Stimulated activated CD8-positive, alpha-beta memory T cell treated with anti-CD3 and anti-CD28 coated beads, Interleukin-4, amount 100 ng/mL, for 4 hours (primary cell): ENCODE data around the gene EIF3F.

Experiments used
- DNase-seq, 2 donors: peaks; one replicate each; pipeline ENCODE4 v3.0.0-alpha.2; 2020; ENCODE audit warnings: low read depth in 2 of 2, low spot score in 1 of 2

The EIF3F gene

DNA sequence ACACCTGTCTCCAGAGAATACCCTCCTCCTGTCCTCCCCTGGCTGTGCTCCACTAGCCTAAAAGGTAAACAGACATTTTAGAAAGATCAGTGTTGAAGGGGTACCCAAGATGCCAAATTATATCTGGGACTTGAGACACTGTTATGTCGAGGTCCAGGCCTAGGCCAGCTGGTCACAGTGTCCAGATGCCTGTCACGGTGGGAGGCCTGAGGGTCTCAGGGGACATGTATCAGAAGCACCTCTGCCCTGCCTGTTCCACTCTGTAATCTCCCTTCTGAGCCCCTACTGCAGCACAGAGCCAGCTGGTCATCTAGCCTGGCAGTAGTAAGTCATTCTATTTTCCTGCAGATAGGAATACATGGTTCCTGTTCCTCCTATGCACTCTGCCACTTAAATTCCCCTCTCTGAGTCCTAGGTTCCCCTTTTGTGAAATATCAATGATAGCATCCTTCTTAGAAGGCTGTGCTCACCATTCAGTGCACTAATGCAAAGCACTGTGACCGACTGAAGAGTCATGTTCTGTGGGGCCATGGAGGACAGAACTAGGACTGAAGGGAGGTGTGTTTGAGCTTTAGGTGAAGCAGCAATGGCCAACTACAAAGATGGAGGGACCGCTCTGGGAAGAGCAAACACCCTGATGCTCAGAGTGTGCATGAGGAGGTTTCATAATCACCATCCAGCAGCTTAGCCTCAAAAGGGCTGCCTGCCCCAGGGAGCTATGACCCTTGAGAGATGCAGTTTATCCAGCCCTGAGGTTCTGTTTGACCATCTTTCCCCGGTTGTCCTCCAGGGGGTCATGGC is 49.1 kb downstream of the EIF3F start:
- no peak for DNase-seq

DNA sequence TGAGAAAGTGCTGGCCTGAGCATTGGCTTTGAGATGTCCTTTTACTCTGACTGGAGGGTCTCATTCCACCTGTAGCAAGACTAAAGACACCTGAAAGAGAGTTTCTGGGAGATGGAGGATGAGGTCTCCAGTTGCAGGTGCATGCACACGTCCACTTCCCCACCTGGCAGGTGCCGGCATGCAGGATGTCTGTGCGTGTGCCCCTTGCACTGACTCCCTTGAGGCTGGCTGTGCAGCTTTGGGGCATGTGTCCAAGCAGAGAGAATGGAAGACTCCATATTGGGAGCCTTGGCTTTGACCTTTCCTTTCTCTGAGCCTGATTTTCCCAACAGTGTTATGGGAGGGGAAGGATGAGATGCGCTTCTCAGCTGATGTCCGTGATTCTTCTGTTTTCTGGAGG is 49.8 kb downstream of the EIF3F start:
- DNase-seq: no peak

DNA sequence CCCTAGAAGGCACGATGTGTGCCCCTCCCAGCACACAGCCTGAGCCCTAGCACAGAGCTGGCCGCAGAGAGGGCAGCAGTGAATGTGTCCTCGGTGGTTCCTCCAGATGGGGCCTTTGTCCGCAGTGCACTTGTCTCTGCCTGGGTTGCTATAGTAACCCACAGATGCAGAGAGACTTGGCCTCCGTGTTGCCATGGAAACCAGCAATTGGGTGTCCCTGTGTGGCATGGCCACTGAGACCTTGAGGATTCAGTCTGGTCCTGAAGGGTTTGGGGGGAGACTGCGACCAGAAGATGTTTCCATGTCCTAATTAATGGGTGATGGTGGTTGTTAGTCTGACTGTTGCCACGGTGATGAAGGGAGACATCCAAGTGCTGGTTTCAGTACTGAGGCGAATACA is 51.3 kb downstream of the EIF3F start:
- DNase-seq: no peak

- no peak for DNase-seq
These were observed 51.8 kb downstream of the EIF3F start for GRCh38 chr11:8038811-8039529.

DNA sequence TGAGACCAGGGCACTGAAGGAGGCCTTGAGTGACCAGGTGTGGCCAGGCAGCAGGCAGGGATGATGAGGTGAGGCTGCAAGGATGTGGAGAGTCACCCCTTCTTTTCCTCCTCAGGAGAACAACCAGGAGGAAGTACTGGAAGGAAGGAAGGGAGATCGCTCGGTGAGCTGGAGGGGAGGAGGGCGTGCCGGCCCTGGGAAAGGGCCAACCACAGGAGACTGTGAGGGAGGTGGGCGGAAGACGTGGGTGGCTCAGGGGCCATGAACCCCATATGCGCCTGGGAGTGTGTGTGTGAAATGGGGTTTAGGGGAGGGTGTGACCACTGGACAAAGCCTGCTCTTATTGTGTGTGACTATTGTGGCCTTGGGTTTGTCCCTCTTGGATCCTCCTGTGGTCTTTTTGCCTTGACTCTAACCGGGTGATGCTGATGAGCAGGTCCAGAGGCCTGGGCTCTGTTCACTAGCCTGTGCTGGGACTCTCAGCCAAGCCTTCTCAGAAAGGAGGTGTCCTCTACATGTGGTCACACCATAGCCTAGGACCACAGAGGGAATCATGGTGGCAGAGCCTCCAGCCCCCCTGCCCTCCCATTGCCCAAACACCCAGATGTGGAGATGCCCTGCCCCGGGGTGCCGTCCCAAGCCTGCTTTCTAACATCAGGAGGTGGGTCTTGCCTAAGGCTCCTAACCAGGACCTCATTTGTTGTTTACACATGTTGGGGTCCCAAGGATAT is 52.6 kb downstream of the EIF3F start:
- DNase-seq: no peak

- DNase-seq: no peak
These were observed 53.3 kb downstream of the EIF3F start for GRCh38 chr11:8040261-8040920.

DNA sequence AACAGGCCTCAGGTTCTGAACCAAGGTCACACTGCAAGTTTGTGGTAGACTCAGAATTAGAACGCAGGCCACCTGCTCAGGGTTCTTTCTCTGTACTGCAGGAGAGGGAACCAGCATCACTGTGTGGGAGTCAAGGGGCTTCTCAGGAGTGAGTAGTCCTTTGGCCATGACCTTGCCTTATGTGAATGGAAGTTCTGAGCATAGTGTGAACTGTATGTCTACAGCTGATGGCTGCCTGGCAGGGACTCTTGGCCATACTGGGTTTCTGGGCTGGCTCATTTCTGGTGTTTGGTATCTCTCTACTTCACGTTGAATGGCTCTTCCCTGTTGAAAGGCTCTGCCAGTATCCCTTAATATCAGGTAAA is 53.8 kb downstream of the EIF3F start:
- no peak for DNase-seq

GRCh38 chr11:8041576-8041975 is 54.4 kb downstream of the EIF3F start:
- DNase-seq: no peak

- no peak for DNase-seq
These were observed 56.6 kb downstream of the EIF3F start for GRCh38 chr11:8043756-8044155.

GRCh38 chr11:8045839-8046238 is 58.7 kb downstream of the EIF3F start:
- DNase-seq: no peak

GRCh38 chr11:8047382-8047781 is 60.2 kb downstream of the EIF3F start:
- DNase-seq: no peak

DNA sequence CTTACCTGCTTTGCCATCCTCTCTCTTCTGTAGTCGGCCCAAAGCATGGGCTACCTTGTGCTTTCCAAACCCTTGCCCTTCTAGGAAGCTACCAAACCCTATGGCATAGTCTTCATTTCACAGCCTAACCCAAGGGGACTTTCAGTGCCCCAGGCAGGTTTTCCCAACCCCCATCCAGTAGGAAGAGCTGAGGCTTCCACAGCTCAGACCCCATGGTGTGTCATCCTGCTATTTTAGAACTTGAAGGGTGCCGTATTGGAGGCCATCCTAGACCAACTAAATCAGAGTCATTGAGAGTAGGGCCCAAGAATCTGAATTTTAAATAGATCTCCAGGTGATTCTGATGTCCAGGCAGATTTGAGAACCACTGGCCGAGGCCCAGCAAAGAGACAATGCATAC is 61.9 kb downstream of the EIF3F start:
- no peak for DNase-seq
